CD4-positive, alpha-beta T cell treated with Interferon gamma for 1 hour (primary cell): Measurements from ENCODE around the gene MACROD1.
"Not testable (repeated sequence)": the region's sequence is repeated elsewhere in the genome, so short reads cannot be mapped to it uniquely, and the experiment has no call there.

Source experiments
- DNase-seq: peaks from one replicate; pipeline ENCODE4 v3.0.0-alpha.2; 2020

Gene MACROD1

DNA sequence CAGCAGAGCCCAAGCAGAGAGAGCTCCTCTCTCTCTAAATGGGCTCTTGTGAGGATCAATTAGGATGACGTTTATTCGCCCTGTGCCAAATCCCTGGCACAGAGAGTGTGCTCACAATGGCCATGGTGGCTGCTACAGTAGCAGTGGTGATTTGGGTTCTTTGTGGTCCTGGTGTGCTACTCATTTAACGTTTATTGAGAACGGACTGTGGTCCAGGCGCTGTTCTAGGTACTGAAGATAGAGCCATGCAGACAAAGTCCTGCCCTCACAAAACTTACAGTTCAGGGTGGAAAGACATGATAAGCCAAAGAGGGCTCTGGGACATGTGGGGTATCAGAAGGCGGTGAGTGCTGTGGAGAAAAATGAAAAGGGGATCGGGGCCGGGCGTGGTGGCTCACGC lies 174.4 kb downstream of the MACROD1 start:
- no peak for DNase-seq

DNA sequence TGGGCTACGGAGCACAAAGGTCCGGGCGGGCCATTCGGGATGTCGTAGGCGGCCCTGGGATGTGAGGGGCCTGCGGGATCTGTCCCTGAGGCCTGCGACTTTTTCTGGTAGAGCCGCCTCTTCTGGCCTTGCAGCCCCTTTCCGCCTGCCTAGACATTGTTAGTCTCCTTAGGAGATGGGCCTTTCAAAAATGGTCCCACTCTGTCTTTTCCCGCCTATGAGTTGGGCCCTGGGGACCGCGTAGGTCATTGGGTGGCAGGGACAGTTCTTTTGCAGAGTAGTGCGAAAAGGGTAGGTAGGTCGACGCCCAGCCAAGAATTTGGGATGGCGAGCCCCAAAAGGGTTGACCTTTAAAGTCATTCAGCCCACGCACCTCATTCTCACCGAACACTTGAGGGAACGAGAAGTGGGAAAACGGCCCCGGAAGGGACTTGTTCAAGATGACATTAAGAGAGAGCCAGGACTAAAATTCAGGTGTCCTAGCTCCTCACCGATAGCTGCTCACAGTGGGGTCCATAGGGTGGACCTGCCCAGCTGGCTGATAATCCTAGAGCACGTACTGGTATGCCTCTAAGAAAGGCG lies 178.9 kb downstream of the MACROD1 start:
- DNase-seq: no peak

DNA sequence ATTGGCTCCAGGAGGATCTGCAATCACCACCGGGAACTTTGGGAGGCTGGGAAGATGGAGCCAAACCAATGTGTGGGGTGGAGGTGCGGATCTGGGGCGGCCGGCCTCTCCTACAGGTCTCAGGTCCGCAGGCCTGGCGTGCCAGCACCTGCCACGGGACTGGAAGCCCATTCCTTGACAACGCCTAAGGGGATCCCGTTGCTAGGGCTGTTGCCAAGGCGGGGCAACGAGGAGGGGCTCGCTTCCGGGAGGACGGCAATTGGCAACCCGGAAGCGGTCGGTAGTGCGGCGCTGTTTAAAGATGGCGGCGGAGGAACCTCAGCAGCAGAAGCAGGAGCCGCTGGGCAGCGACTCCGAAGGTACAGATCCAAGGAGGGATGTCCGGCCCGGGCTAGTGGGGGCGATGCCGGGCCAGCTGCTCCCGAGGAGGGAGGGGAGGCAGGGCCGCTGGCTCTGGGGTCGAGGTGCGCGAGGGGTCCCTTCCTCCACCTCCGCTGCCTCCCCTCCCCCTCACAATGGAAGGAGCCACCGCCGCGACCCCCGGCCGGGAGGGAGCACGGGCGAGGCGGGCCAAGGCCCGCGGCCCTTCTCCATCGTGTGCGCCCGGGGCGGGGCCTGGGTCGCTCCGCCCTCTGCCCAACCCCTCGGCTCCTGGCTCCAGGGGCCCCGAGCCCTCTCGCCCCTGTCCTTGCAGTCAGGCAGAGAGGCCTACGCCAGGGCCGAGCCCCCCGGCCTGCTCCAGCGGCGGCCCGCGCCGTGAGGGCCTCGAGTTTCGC lies 179.6 kb downstream of the MACROD1 start, which contains the start of gene OTUB1:
Gene OTUB1, plus strand, starts transcription at position 283 of the 776 bp plus-strand sequence. Its CDS starts 19 bp downstream, at position 302.
- DNase-seq: peak; percentile 85

DNA sequence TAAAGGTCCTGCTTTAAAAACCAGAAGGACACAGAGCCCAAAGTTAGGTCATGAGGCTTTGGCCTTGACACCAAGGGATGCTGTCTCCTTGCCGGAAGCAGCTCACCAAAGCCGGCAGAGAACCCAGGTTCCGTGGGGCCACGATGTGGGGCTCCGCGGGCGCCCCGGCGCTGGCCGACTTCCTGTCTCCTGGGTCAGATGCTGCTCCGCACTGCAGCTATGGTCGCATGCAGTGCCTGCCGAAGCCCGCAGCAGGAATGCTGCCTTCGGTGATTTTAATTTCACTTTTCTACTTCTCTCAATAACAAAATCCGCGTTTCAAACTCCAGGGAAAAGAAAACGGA lies 180.1 kb downstream of the MACROD1 start:
- DNase-seq: peak; percentile 69

DNA sequence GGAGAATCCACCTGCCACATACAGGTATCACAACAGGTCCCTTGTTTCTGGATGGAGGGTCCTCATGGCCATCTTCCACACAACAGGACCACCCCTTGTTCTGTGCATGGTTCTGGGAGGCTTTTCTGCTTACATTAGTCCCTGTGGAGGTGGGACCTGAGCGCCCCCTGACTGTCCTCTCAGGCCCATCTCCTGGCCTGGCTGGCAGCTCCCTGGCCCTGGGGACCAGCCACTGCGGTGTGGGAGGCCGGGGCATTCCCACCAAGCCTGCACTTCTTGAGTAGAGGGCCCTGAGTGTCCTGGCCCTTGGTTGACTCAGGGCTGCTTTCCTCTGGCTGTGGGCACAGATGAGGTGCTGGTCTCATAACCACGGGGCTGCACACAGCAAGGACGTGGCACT lies 186.5 kb downstream of the MACROD1 start:
- DNase-seq: no peak

DNA sequence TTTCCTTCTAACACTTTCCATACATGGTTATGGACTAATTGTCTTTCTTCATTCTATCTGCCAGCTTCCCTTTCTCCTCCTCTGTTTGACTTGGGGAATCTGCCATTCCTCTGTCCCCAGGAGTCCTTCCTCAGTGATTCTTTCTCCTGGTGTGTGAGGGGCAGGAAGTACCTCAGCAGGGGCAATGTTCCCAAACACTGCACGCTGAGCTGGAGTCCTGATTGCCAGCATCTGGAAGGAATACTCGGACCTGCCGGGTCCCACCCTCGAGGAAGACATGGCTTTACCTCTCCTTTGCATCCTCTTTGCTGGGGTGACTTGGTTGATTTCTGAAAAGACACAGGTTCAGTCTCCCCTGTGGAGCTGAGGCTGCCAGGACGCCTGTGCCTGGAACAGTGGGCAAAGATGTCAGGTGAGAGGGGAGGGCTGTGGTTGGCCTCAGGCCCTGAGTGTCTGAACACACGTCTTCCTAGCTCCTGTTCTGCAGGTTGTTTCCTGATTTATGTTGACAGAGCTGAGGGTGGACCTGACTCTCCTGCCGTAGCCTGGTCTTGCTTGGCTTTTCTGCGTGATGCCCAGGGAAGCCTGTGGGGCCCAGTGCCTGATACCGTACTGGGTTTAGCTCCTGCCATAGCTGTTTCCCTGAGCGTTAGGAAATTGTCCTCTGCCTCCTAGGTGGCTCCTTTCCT lies 187.2 kb downstream of the MACROD1 start:
- DNase-seq: no peak

DNA sequence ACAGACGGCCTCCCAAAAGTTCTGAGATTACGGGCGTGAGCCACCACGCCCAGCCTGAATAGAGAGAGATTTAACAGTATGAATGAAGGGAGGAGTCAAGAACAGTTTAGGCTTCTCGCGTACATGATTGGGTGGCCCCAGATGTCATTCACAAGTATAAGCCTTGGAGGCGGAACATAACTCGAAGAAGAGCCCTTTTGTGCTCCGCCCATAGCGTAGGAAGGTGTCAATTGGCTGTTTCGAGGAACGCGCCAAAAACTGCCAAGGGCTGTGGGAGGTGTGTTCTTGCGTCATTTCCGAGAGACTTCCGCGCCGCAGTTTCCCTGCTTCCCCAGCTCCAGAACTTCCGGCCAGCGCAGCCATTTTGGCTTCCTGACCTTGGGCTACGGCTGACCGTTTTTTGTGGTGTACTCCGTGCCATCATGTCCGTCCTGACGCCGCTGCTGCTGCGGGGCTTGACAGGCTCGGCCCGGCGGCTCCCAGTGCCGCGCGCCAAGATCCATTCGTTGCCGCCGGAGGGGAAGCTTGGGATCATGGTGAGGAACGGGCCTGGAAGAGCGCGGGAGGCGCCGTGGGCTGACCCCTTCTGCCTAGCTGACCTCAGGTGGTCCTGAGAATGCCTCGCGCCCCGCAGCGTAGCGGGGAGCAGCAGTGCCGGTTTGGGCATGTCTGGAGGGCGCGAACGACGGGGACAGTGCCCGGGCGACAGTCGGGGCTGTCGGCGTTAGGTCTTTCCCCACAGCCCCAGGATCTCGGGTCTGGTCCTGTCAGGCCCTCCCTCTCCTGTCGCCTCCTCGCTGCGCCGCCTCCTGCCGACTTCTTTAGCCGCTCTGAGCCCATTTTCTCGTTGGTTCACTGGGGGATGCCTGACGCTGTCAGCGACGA lies 191.4 kb downstream of the MACROD1 start, which contains the start of gene COX8A:
Gene COX8A, plus strand, starts transcription at position 362 of the 885 bp plus-strand sequence. Its CDS starts 61 bp downstream, at position 423.
- peak; percentile 98 for DNase-seq

DNA sequence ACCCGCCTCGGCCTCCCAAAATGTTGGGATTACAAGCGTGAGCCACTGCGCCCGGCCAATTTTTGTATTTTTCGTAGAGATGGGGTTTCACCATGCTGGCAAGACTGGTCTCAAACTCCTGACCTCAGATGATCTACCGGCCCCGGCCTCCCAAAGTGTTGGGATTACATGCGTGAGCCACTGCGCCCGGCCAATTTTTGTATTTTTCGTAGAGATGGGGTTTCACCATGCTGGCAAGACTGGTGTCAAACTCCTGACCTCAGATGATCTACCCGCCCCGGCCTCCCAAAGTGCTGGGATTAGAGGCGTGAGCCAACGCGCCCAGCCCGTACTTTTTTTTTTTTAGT lies 192.0 kb downstream of the MACROD1 start:
- not testable (repeated sequence) for DNase-seq

DNA sequence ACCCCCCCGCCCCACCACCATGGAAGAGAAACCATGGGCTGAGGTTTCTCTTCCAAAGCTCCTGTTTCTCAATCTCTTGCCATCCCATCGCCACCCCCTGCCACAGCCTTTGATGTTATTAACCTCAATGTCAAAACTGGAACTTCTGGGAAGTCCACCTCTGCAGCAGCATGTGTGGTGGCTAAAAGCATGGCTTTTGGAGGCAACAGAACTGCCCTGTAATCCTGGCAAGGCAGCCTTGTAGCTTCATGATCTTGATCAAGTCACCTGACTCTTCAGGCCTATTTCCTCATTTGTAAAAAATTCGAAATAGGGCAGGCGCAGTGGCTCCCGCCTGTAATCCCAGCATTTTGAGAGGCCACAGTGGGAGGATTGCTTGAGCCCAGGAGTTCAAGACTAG lies 195.0 kb downstream of the MACROD1 start:
- DNase-seq: no peak

DNA sequence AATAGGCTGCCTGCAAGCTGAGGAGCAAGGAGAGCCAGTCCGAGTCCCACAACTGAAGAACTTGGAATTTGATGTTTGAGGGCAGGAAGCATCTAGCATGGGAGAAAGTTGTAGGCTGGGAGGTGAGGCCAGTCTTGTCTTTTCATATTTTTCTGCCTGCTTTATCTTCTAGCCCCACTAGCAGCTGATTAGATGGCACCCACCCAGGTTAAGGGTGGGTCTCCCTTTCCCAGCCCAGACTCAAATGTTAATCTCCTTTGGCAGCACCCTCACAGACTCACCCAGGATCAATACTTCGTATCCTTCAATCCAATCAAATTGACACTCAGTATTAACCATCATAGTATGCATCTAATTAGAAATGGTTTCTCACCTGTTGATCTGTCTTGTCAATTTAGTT lies 196.5 kb downstream of the MACROD1 start:
- no peak for DNase-seq

DNA sequence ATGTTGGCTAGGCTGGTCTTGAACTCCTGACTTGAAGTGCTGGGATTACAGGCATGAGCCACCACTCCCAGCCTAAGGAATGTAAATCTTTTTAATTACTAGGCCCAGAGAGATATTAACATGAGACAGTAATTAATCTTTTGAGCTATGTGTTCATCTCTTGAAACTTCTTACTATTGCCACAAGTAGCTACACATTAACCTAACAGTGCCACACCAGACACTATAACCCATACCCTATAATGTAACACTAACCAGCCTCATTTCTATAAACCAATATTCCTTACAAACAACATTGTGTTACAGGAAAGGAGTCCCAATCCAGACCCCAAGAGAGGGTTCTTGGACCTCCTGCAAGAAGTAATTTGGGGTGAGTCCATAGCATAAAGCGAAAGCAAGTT lies 199.5 kb downstream of the MACROD1 start:
- DNase-seq: no peak

DNA sequence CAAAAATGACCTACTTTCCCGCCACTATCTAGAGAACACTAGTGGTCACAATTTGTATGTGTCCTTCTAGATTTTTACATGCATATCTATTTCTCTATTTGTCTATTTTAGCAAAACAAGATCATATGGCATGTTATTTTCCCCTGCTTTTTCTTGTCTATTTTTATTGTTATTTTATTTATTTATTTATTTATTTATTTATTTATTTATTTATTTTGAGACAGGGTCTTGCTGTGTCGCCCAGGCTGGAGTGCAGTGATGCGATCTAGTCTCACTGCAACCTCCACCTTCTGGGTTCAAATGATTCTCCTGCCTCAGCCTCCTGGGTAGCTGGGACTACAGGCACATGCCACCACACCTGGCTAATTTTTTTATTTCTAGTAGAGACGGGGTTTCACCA lies 202.0 kb downstream of the MACROD1 start:
- not testable (repeated sequence) for DNase-seq

DNA sequence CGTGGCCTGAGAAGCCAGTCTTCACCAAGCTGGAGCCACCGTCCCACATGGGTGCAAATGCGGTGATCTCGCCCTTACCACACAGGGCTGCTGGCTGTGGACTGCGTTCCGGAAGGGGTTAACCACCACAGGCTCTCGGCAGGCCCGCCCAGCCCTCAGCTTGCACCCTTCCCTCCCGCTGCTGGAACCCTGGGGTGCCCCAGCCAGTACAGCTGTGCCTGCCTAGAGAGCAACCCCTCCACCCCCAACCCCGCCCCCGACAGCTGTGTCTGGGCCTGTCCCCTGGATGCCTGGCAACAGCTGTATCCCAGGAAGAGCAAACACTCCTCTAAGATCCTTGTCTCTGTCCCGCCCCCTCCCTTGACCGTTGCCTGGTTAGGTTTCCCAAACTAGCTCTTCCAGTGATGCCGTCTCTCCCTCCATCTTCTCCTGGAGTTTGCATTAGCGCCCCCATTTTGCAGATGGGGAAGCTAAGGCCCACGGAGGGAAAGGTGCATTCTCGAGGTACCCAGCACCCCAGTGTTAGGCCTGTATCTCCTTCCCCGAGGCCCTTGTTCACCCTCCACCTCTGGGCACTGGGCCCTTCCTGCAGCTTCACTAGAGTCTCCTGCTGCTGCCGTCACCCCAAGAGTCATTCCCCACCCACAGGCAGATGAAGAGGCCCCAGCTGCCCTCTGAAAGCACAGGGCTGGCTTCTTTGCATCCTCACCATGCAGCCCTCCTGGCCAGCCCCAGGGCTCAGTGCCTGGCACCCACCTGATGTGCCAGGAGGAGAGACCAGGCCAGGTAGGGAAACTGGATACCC lies 204.1 kb downstream of the MACROD1 start:
- DNase-seq: peak; percentile 28

DNA sequence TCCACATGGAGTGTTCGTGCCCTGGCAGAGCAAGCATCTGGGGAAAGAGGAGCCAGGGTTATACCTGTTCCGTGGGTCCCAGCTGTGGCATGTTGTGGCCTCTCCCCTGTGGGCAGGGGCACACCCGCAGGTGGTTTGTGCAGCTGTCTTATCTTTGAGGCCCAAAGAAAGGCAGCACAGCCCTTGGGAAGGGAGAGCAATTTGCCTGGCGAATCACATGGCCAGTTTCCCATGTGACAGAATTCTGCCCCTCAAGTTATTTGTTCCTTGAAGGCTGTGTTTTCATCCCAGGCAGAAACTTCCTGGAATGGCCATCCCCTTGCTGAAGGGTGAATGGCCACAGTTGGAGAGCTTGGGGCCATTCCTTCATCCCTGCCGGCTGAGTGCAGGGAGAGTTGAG lies 207.9 kb downstream of the MACROD1 start:
- no peak for DNase-seq

DNA sequence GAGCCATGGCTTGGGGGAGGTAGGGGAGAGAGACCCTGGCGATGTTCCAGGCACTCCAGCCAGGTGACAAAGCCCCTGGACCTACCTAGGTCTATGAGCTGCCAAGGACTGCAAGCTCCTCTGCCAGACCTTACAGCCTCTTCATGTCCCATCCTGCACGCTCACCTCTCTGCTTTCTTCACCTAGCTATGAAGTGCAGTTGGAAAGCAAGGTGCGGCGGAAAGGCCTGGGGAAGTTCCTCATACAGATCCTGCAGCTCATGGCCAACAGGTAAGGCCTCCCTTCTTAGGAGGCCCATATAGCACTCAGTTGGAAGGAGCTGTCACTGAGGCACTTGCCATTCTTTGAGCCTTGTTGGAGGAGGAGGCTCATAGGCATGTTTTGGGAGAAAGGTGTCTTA lies 213.3 kb downstream of the MACROD1 start:
- no peak for DNase-seq

DNA sequence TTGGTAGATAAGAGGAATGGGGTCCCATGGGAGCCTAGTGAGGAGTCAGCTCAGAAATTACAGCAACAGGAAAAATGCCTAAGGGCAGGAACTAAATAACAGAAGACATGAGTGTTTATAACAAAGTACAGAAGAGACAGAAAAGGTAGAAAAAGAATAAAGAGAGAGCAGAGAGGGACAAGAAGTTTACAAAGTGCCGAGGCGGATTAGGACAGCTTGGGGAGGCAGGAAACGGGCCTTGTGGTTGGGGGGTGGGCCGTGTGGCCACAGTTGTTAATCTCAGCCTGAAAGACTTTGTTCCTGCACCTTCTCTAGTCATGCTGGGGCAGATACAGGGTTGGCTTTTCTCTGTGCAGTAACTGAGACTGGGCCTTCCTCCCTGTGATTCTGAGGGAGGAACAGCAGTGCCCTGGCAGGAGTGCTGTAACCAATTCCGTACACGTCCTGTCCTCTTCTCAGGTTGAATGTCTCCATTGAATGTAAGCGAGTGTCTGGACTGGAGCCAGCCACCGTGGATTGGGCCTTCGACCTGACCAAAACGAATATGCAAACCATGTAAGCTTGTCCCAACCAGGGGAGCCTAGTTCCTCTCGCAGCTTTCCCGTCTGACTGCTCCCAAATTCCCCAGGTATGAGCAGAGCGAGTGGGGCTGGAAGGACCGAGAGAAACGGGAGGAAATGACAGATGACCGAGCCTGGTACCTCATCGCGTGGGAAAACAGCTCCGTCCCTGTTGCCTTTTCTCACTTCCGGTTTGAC lies 214.0 kb downstream of the MACROD1 start:
- DNase-seq: no peak
